NT2/D1 (cell line): ENCODE data around the gene EIF4EBP2.

Source experiments
- DNase-seq: peaks from one replicate; pipeline ENCODE4 v3.0.0-alpha.2; 2011; ENCODE audit warnings: low read depth, low spot score
- H3K27me3 ChIP-seq: 2 replicates; pipeline ENCODE4 v1.6.0; 2011; ENCODE audit warnings: mild to moderate bottlenecking; ENCODE audit not compliant: insufficient read length, insufficient read depth
- H3K36me3 ChIP-seq: 2 replicates; pipeline ENCODE4 v1.6.1; 2011; ENCODE audit warnings: mild to moderate bottlenecking, low read length, mixed read lengths; ENCODE audit not compliant: insufficient read depth, insufficient read length
- H3K4me1 ChIP-seq: 2 replicates; pipeline ENCODE4 v1.5.1; 2011; ENCODE audit not compliant: insufficient read depth, insufficient read length
- H3K4me3 ChIP-seq: 2 replicates; pipeline ENCODE4 v1.5.1; 2011; ENCODE audit warnings: low read depth; ENCODE audit not compliant: insufficient read length
- H3K9ac ChIP-seq: 2 replicates; pipeline ENCODE4 v1.6.0; 2011; ENCODE audit warnings: low read depth; ENCODE audit not compliant: insufficient read length
- H3K9me3 ChIP-seq: 2 replicates; pipeline ENCODE4 v1.5.1; 2011; ENCODE audit warnings: mild to moderate bottlenecking, low read length; ENCODE audit not compliant: insufficient read depth
- SUZ12 ChIP-seq: IDR thresholded peaks from 2 replicates; pipeline ENCODE4 v1.6.1; 2011; ENCODE audit not compliant: insufficient read length, insufficient read depth; ENCODE audit errors: extremely low read depth
- YY1 ChIP-seq: IDR thresholded peaks from 2 replicates; pipeline ENCODE4 v1.6.1; 2011; ENCODE audit not compliant: insufficient read length, insufficient read depth
- ZNF274 ChIP-seq: IDR thresholded peaks from 2 replicates; pipeline ENCODE4 v1.6.1; 2011; ENCODE audit warnings: mild to moderate bottlenecking, low read depth, low read length

EIF4EBP2 gene

GRCh38 chr10:70433581-70434280, 29.8 kb downstream of the EIF4EBP2 start:
- Histone ChIP-seq H3K9ac (no peak overlapping the region), H3K4me3 (no peak overlapping the region), H3K4me1 (no peaks in the 10 kb centered on the region), H3K36me3 (peaks cover 49% of the 10 kb centered on the region), H3K27me3 (peaks cover 4% of the 10 kb centered on the region), H3K9me3 (no peaks in the 10 kb centered on the region)
- DNase-seq = no peak
- TF ChIP-seq ZNF274 = no peak
- TF ChIP-seq SUZ12 = no peak
- no peak for TF ChIP-seq YY1

- no peak overlapping the region for H3K4me3 ChIP-seq
- no peaks in the 10 kb centered on the region for H3K4me1 ChIP-seq
- DNase-seq = no peak
- TF ChIP-seq YY1 (no peak), ZNF274 (no peak), SUZ12 (no peak)
- H3K27me3 ChIP-seq = peaks cover 21% of the 10 kb centered on the region
- peaks cover 33% of the 10 kb centered on the region for H3K36me3 ChIP-seq
- no peak overlapping the region for H3K9ac ChIP-seq
- no peaks in the 10 kb centered on the region for H3K9me3 ChIP-seq
Measured at GRCh38 chr10:70435241-70436085, 31.5 kb downstream of the EIF4EBP2 start.

- Histone ChIP-seq H3K4me3 (no peak overlapping the region), H3K9ac (no peak overlapping the region), H3K4me1 (peaks cover 14% of the 10 kb centered on the region), H3K36me3 (peaks cover 16% of the 10 kb centered on the region), H3K9me3 (no peaks in the 10 kb centered on the region), H3K27me3 (peaks cover 44% of the 10 kb centered on the region)
- no peak for DNase-seq
- TF ChIP-seq ZNF274 = no peak
- no peak for TF ChIP-seq YY1
- no peak for TF ChIP-seq SUZ12
Measured at GRCh38 chr10:70437721-70438120, 33.8 kb downstream of the EIF4EBP2 start.

- DNase-seq = no peak
- Histone ChIP-seq H3K36me3 (peaks cover 4% of the 10 kb centered on the region), H3K9ac (peak overlapping the region; percentile 72), H3K4me1 (peaks cover 14% of the 10 kb centered on the region), H3K9me3 (no peaks in the 10 kb centered on the region), H3K27me3 (peaks cover 51% of the 10 kb centered on the region), H3K4me3 (peak overlapping the region; percentile 45)
- TF ChIP-seq ZNF274 (no peak), SUZ12 (peak; percentile 23)
Measured at GRCh38 chr10:70440296-70441160, 36.6 kb downstream of the EIF4EBP2 start.

GRCh38 chr10:70441161-70441894, 37.4 kb downstream of the EIF4EBP2 start, which contains the start of gene NODAL:
TSS of gene NODAL (minus strand) at chr10:70441681. CDS start at chr10:70441667, 14 bp downstream.
- Histone ChIP-seq H3K9ac (peak within 1 kb of the TSS; percentile 72), H3K27me3 (peaks cover 51% of the 10 kb centered on the region), H3K4me1 (peaks cover 14% of the 10 kb centered on the region), H3K9me3 (no peaks in the 10 kb centered on the region), H3K36me3 (no peaks in the 10 kb centered on the region), H3K4me3 (peak within 1 kb of the TSS; percentile 45)
- no peak for DNase-seq
- no peak for TF ChIP-seq SUZ12
- TF ChIP-seq ZNF274 = no peak
- no peak for TF ChIP-seq YY1

GRCh38 chr10:70441895-70442309, 38.0 kb downstream of the EIF4EBP2 start:
- no peak for TF ChIP-seq YY1
- no peak for TF ChIP-seq SUZ12
- TF ChIP-seq ZNF274 = no peak
- no peaks in the 10 kb centered on the region for H3K9me3 ChIP-seq
- H3K9ac ChIP-seq = peak overlapping the region; percentile 72
- H3K36me3 ChIP-seq = no peaks in the 10 kb centered on the region
- H3K27me3 ChIP-seq = peaks cover 54% of the 10 kb centered on the region
- H3K4me1 ChIP-seq = peaks cover 14% of the 10 kb centered on the region
- H3K4me3 ChIP-seq = peak overlapping the region; percentile 45
- no peak for DNase-seq
